PC-9 (cell line): ENCODE results near the gene PEAK1. TPM values are rescaled to one million over a fixed set of nuclear protein-coding genes. Genes with fewer than 3 reads are reported as not detected.
"Not testable (repeated sequence)": the region's sequence is repeated elsewhere in the genome, so short reads cannot be mapped to it uniquely, and the experiment has no call there.

ENCODE experiments used
- BruUV-seq: library from RNA; stranded (reverse); fragments of 400-500 nt; replicated peaks from 2 replicates; lab custom pipeline; 2021; lab: Mats Ljungman, UMichigan
- CTCF ChIA-PET: fragments of 300-600 bp; sonication (Branson Sonifier 250); formaldehyde crosslinking; loops from one replicate; lab custom pipeline; 2022; ENCODE audit warnings: antibody characterized with exemption; lab: Charles Lee
- POLR2A ChIA-PET: fragments of 300-600 bp; sonication (Branson Sonifier 250); formaldehyde crosslinking; loops from one replicate; lab custom pipeline; 2022; ENCODE audit warnings: antibody characterized with exemption; ENCODE audit not compliant: unreplicated experiment; lab: Charles Lee
- DNase-seq, 2 experiments: peaks; one replicate each; pipeline versions ENCODE4 v3.0.0 to v3.0.0-alpha.2; 2015 to 2022; ENCODE audit warnings: mixed read lengths in 1 of 2
- H2AFZ ChIP-seq: fragments of 200-600 bp; sonication (generic); 2 replicates; pipeline ENCODE4 v1.8.1; 2017; ENCODE audit warnings: antibody characterized with exemption
- H3F3A ChIP-seq: fragments of 200-600 bp; sonication (generic); 2 replicates; pipeline ENCODE4 v1.8.1; 2017; ENCODE audit warnings: antibody characterized with exemption, mild to moderate bottlenecking, low read depth; ENCODE audit not compliant: insufficient read depth
- H3K27ac ChIP-seq: fragments of 200-600 bp; sonication (generic); 2 replicates; pipeline ENCODE4 v1.6.1; 2016; ENCODE audit warnings: mixed run types
- H3K27me3 ChIP-seq: fragments of 200-600 bp; sonication (generic); 2 replicates; pipeline ENCODE4 v1.6.1; 2016; ENCODE audit warnings: low read depth, mixed run types; ENCODE audit not compliant: insufficient read depth
- H3K36me3 ChIP-seq: fragments of 200-600 bp; sonication (generic); 2 replicates; pipeline ENCODE4 v1.6.1; 2016; ENCODE audit warnings: low read depth, mixed run types
- H3K4me1 ChIP-seq: fragments of 200-600 bp; sonication (generic); replicated peaks from 2 replicates; pipeline ENCODE4 v1.6.1; 2016; ENCODE audit warnings: mixed run types; ENCODE audit not compliant: insufficient read depth
- H3K4me2 ChIP-seq: fragments of 200-600 bp; sonication (generic); 2 replicates; pipeline ENCODE4 v1.6.1; 2017; ENCODE audit warnings: mixed run types
- H3K4me3 ChIP-seq: fragments of 200-600 bp; sonication (generic); 2 replicates; pipeline ENCODE4 v1.6.1; 2016; ENCODE audit warnings: mixed run types
- H3K79me2 ChIP-seq: fragments of 200-600 bp; sonication (generic); 2 replicates; pipeline ENCODE4 v1.6.1; 2017; ENCODE audit warnings: low read depth, mixed run types
- H3K9me2 ChIP-seq: fragments of 200-600 bp; sonication (generic); 2 replicates; pipeline ENCODE4 v1.8.1; 2017; ENCODE audit warnings: mild to moderate bottlenecking; ENCODE audit not compliant: insufficient read depth
- H3K9me3 ChIP-seq: fragments of 200-600 bp; sonication (generic); 2 replicates; pipeline ENCODE4 v1.8.1; 2016; ENCODE audit warnings: low read depth; ENCODE audit not compliant: insufficient read depth
- H4K20me1 ChIP-seq: fragments of 200-600 bp; sonication (generic); 2 replicates; pipeline ENCODE4 v1.8.1; 2017; ENCODE audit not compliant: insufficient read depth
- EZH2 ChIP-seq: fragments of 200-600 bp; sonication (generic); IDR thresholded peaks from 2 replicates; pipeline ENCODE4 v1.8.0; 2017; ENCODE audit warnings: antibody characterized with exemption, low read depth
- intact Hi-C: fragments of 100-400 bp; cut with micrococcal nuclease; formaldehyde crosslinking; loops from one replicate; pipeline ENCODE4 v1.10.0; 2022; ENCODE audit not compliant: unreplicated experiment
- total RNA-seq: library from RNA; stranded (reverse); gene quantifications from 2 replicates; pipeline ENCODE4 v1.2.3, GENCODE V29; 2021
- TF ChIP-seq, protein P1 (sequence below): fragments of 200-600 bp; sonication (generic); conservative IDR thresholded peaks from 2 replicates; pipeline ENCODE4 v1.6.1; 2017; ENCODE audit warnings: mixed run types, antibody characterized with exemption, mild to moderate bottlenecking, moderate library complexity

The PEAK1 gene
- total RNA-seq, 1 experiment from 2014 or later: 20.7 TPM

DNA sequence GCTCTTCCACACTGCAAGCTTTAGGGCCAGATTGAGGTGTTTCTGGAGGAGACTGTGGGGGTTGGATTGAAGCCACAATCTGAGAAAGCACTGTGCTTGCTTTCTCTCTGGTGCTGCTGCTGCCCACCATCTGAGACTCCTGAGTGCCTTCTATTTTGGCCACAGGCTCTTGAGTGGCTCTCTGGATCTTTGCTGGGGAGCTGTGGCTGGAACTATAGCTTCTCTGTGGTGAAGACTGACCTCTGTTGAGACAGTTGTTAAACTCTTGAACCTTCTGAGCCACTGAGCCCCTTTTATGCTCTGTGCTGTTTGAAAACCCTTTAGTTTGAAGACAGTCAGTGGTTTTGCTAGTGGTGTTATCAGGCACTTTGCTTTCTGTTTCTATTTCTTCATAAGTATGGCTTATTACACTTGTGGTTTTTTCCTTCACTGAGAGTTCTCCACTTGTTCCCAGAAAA is 240.3 kb downstream of the PEAK1 start:
- Histone ChIP-seq H3F3A (no peaks in the 10 kb centered on the region), H3K36me3 (no peaks in the 10 kb centered on the region), H3K27me3 (no peaks in the 10 kb centered on the region), H3K79me2 (no peaks in the 10 kb centered on the region), H3K9me2 (no peaks in the 10 kb centered on the region), H3K4me3 (no peak overlapping the region), H3K27ac (no peak overlapping the region), H3K4me2 (no peak overlapping the region), H3K9me3 (no peaks in the 10 kb centered on the region), H4K20me1 (no peaks in the 10 kb centered on the region), H3K4me1 (no peaks in the 10 kb centered on the region), H2AFZ (no peak overlapping the region)
- no TSS peak for BruUV-seq
- DNase-seq: no peak
- CTCF ChIA-PET: no interaction called here
- POLR2A ChIA-PET: no interaction called here
- TF ChIP-seq, protein P1, sequence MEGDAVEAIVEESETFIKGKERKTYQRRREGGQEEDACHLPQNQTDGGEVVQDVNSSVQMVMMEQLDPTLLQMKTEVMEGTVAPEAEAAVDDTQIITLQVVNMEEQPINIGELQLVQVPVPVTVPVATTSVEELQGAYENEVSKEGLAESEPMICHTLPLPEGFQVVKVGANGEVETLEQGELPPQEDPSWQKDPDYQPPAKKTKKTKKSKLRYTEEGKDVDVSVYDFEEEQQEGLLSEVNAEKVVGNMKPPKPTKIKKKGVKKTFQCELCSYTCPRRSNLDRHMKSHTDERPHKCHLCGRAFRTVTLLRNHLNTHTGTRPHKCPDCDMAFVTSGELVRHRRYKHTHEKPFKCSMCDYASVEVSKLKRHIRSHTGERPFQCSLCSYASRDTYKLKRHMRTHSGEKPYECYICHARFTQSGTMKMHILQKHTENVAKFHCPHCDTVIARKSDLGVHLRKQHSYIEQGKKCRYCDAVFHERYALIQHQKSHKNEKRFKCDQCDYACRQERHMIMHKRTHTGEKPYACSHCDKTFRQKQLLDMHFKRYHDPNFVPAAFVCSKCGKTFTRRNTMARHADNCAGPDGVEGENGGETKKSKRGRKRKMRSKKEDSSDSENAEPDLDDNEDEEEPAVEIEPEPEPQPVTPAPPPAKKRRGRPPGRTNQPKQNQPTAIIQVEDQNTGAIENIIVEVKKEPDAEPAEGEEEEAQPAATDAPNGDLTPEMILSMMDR: no peak
- TF ChIP-seq EZH2: no peak
- intact Hi-C loops: no loop called here

DNA sequence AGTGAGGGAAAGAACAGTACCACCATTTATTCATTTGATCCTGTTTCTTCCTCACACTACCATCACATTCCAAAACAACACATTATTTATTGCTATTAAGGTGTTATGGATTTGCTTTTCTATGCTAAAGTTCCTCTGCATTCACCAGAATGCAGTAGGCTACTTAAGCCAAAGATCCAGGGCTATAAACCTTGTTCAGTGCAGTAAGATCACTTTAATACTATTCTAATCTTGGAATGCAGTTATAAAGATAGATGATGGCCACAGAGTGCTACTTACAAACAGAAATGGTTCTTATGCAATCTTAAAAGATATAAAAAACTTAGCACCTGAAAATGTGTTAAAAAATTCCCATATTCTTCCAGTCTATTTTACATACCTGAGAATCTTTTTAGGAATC is 241.5 kb downstream of the PEAK1 start:
- Histone ChIP-seq H3F3A (no peaks in the 10 kb centered on the region), H3K4me2 (no peak overlapping the region), H3K4me1 (no peaks in the 10 kb centered on the region), H3K9me2 (no peaks in the 10 kb centered on the region), H3K27me3 (no peaks in the 10 kb centered on the region), H3K4me3 (no peak overlapping the region), H3K36me3 (no peaks in the 10 kb centered on the region), H2AFZ (no peak overlapping the region), H3K9me3 (no peaks in the 10 kb centered on the region), H3K79me2 (no peaks in the 10 kb centered on the region), H3K27ac (no peak overlapping the region), H4K20me1 (no peaks in the 10 kb centered on the region)
- no TSS peak for BruUV-seq
- no peak for DNase-seq
- ChIA-PET CTCF (no interaction called here), POLR2A (no interaction called here)
- TF ChIP-seq, protein P1: no peak
- TF ChIP-seq EZH2: no peak
- intact Hi-C loops: no loop called here

DNA sequence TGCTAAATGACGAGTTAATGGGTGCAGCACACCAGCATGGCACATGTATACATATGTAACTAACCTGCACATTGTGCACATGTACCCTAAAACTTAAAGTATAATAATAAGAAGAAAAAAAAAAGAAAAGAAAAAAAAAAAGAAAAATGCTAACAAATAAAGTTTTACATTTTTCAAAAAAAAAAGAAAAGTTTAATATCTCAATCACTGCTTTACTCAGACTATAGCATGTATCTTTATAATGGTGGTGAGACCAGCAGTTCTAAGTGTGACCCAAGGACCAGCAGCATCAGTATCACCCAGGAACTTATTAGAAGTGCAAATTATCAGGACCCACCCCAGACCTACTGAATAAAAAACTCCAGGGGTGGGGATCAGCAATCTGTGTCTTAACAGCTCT is 243.8 kb downstream of the PEAK1 start:
- H3K9me2 ChIP-seq, H3K9me3 ChIP-seq, H4K20me1 ChIP-seq, DNase-seq, intact Hi-C loops, H2AFZ ChIP-seq, H3K4me2 ChIP-seq, H3K79me2 ChIP-seq, POLR2A ChIA-PET, CTCF ChIA-PET, H3K36me3 ChIP-seq, H3F3A ChIP-seq, H3K4me3 ChIP-seq, H3K27me3 ChIP-seq, H3K27ac ChIP-seq, BruUV-seq, H3K4me1 ChIP-seq: not testable (repeated sequence)

DNA sequence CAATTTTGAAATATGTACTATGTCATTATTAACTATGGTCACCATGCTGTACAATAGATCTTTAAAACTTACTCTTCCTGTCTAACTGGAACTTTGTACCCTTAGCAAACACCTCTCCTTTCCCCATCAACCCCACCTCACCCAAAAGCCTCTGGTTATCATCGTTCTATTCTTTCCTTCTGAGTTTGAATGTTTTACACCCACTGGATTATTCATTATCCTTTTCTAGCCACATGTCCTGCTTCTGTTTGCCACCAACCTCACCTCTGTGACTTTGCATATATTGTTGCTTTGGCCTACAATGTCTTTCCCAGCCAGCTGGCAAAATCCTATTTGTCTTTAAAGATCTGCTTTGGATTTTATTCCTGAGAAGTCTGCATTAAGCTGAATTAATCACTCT is 246.4 kb downstream of the PEAK1 start:
- Histone ChIP-seq H3K36me3 (no peaks in the 10 kb centered on the region), H2AFZ (no peak overlapping the region), H3K79me2 (no peaks in the 10 kb centered on the region), H3K27ac (no peak overlapping the region), H3K9me3 (no peaks in the 10 kb centered on the region), H3K27me3 (no peaks in the 10 kb centered on the region), H3F3A (no peaks in the 10 kb centered on the region), H3K4me2 (no peak overlapping the region), H4K20me1 (no peaks in the 10 kb centered on the region), H3K4me3 (no peak overlapping the region), H3K9me2 (no peaks in the 10 kb centered on the region), H3K4me1 (no peaks in the 10 kb centered on the region)
- CTCF ChIA-PET: no interaction called here
- DNase-seq: no peak
- no peak for TF ChIP-seq EZH2
- TF ChIP-seq, protein P1: no peak
- BruUV-seq: no TSS peak
- POLR2A ChIA-PET: no interaction called here
- intact Hi-C loops: no loop called here
